ENCODE measurements around the gene FOSL1.
A peak's percentile ranks its signal among the peaks of the same experiment; 100 is the strongest.

The FOSL1 gene

GRCh38 chr11:65919141-65919572 lies 19.0 kb upstream of the FOSL1 start, which contains the start of gene DRAP1:
Gene DRAP1 (plus strand): TSS chr11:65919426. CDS start chr11:65919502, 76 bp downstream.
- DNase-seq = peak; percentile 67

GRCh38 chr11:65918211-65919140 lies 18.3 kb upstream of the FOSL1 start, which contains the start of gene C11orf68:
Gene C11orf68 (minus strand): TSS chr11:65919062. CDS start chr11:65919031, 31 bp downstream.
- no peak for DNase-seq

- DNase-seq = no peak
Observed at GRCh38 chr11:65917434-65918210, 17.4 kb upstream of the FOSL1 start.

GRCh38 chr11:65917077-65917433 lies 16.9 kb upstream of the FOSL1 start:
- no peak for DNase-seq

GRCh38 chr11:65916391-65916790 lies 16.2 kb upstream of the FOSL1 start:
- DNase-seq = no peak

GRCh38 chr11:65915821-65916251 lies 15.6 kb upstream of the FOSL1 start:
- DNase-seq = no peak

GRCh38 chr11:65915101-65915820 lies 15.1 kb upstream of the FOSL1 start:
- DNase-seq = no peak

GRCh38 chr11:65912845-65913244 lies 12.7 kb upstream of the FOSL1 start:
- no peak for DNase-seq

GRCh38 chr11:65911682-65912568 lies 11.7 kb upstream of the FOSL1 start:
- no peak for DNase-seq

GRCh38 chr11:65907878-65908277 lies 7.7 kb upstream of the FOSL1 start:
- DNase-seq = no peak

GRCh38 chr11:65906602-65907001 lies 6.4 kb upstream of the FOSL1 start:
- DNase-seq = no peak

- no peak for DNase-seq
Observed at GRCh38 chr11:65903715-65904114, 3.5 kb upstream of the FOSL1 start.

- no peak for DNase-seq
Observed at GRCh38 chr11:65903068-65903481, 2.9 kb upstream of the FOSL1 start.

- no peak for DNase-seq
Observed at GRCh38 chr11:65900899-65901180, 652 bp upstream of the FOSL1 start.

GRCh38 chr11:65899356-65900124 lies 648 bp downstream of the FOSL1 start:
- no peak for DNase-seq

GRCh38 chr11:65898656-65899355 lies 1.4 kb downstream of the FOSL1 start:
- DNase-seq = no peak

GRCh38 chr11:65897020-65897471 lies 3.1 kb downstream of the FOSL1 start:
- DNase-seq = no peak

- no peak for DNase-seq
Observed at GRCh38 chr11:65896034-65896999, 3.9 kb downstream of the FOSL1 start.

GRCh38 chr11:65895482-65895981 lies 4.7 kb downstream of the FOSL1 start:
- no peak for DNase-seq

All from NCI-H2081 treated with DMSO at 0.1 percent for 48 hours (cell line).